ENCODE measurements around the gene FES. TPM values are rescaled to one million over a fixed set of nuclear protein-coding genes. Genes with fewer than 3 reads are reported as not detected.
A peak's percentile ranks its signal among the peaks of the same experiment; 100 is the strongest.

FES gene
- total and polyA plus RNA-seq, 10 of the 15 experiments (the other 5 are each of a cell fraction or from before 2014, with no cell fraction given): 0.07 to 23.9 (median 9.9) TPM

GRCh38 chr15:90869140-90869541, 15.2 kb upstream of the FES start (continued):
- TF ChIP-seq EP300 (IDR thresholded peaks at IDR 0.05; ENCODE audit: borderline replicate concordance in 1 of 2, control insufficient read depth in 1 of 2, low read depth in 2 of 2, low read length in 2 of 2): no peak
- no peak for TF ChIP-seq TCF3 (IDR thresholded peaks at IDR 0.05; ENCODE audit: borderline replicate concordance, insufficient read depth, low read depth, low read length)
- no peak for TF ChIP-seq ZNF217 (IDR thresholded peaks at IDR 0.05)
- TF ChIP-seq BRCA1 (IDR thresholded peaks at IDR 0.05; ENCODE audit: low read depth, low read length): no peak
- no peak for TF ChIP-seq TBL1XR1 (IDR thresholded peaks at IDR 0.05; ENCODE audit: low read depth, low read length)

- ChIA-PET POLR2A (interaction anchor here (0.5 to 1.9 kb wide), 5 partner anchors 8 to 77 kb away, joined by 3 to 7 read pairs (median 4); partner anchors contain the start of genes HDDC3 and MAN2A2), CTCF (interaction anchor here (1.0 to 2.7 kb wide), 4 partner anchors 16 to 62 kb away, joined by 4 to 10 read pairs (median 10); partner anchors contain the start of gene HDDC3), SMC1A (ENCODE audit: uncharacterized antibody, unreplicated experiment) (interaction anchor here (0.7 to 2.4 kb wide), 8 partner anchors 12 to 83 kb away, joined by 3 to 10 read pairs (median 4); no protein-coding TSS in a partner anchor), RAD21 (ENCODE audit: unreplicated experiment) (interaction anchor here (0.6 to 2.8 kb wide), 6 partner anchors 15 to 152 kb away, joined by 3 to 11 read pairs (median 4); no protein-coding TSS in a partner anchor)
- no peak overlapping the region for H3K27ac ChIP-seq (ENCODE audit: control insufficient read depth, insufficient read depth)
- H3K4me3 ChIP-seq: peak overlapping the region; percentile 94; the same call in 1 of the 2 replicates
- 22% methylated on average over 9 of the region's 9 CpGs for WGBS (ENCODE audit: insufficient coverage, insufficient replicate concordance, low lambda C conversion rate, missing lambda C conversion rate)
- H3K4me2 ChIP-seq (ENCODE audit: control insufficient read depth, insufficient read depth): peak overlapping the region; percentile 86
- BruUV-seq (replicated peaks): no TSS peak
- peaks cover 28% of the 10 kb centered on the region for H3K4me1 ChIP-seq (ENCODE audit: control insufficient read depth, insufficient read depth, low read length)
- H4K20me1 ChIP-seq (ENCODE audit: control insufficient read depth, insufficient read depth): peaks cover 4% of the 10 kb centered on the region; the same call in 1 of the 2 replicates
- ATAC-seq (peak; percentile 20), FAIRE-seq (no peak), DNase-seq (ENCODE audit: low read depth, low spot score) (no peak)
- H3K79me2 ChIP-seq (ENCODE audit: control insufficient read depth, insufficient read depth, low read length): peaks cover 29% of the 10 kb centered on the region
- H3K9ac ChIP-seq (ENCODE audit: control insufficient read depth, insufficient read depth, low read length): 0 out of 2 replicates have a peak overlapping the region, but pooled peaks have one; percentile 27
- in situ Hi-C loops (cut with MboI) (no loop called here), intact Hi-C loops (cut with micrococcal nuclease; ENCODE audit: unreplicated experiment) (loop anchor here (5.0 kb wide), 3 partner anchors 37 to 152 kb away; partner anchors contain the start of gene BLM)
- no peak overlapping the region for H2AFZ ChIP-seq (ENCODE audit: control insufficient read depth, low read depth, low read length)
- H3K27me3 ChIP-seq (replicated peaks in 1 of 2; ENCODE audit: control insufficient read depth in 2 of 2, insufficient read depth in 2 of 2, low read length in 1 of 2): no peaks in the 10 kb centered on the region
- H3K36me3 ChIP-seq (ENCODE audit: control insufficient read depth in 2 of 2, insufficient read depth in 2 of 2, low read length in 1 of 2): no peaks in the 10 kb centered on the region
- H3K9me3 ChIP-seq (replicated peaks; ENCODE audit: control insufficient read depth, insufficient read depth, low read length): no peaks in the 10 kb centered on the region
- TF ChIP-seq NRF1 (conservative IDR thresholded peaks at IDR 0.05; ENCODE audit: low read depth, low read length) (no peak), ZBED1 (IDR thresholded peaks at IDR 0.05; ENCODE audit: borderline replicate concordance) (no peak), SPI1 (IDR thresholded peaks at IDR 0.05; ENCODE audit: borderline replicate concordance, insufficient read depth, low read depth, low read length) (peak; percentile 1; the same call in 1 of the 2 replicates), ZNF384 (IDR thresholded peaks at IDR 0.05; ENCODE audit: borderline replicate concordance, low read depth, low read length) (no peak), RCOR1 (conservative IDR thresholded peaks at IDR 0.05; ENCODE audit: low read depth, low read length) (0 out of 2 replicates have a peak, but pooled peaks have one; percentile 47), CREM (IDR thresholded peaks at IDR 0.05; ENCODE audit: low read depth) (0 out of 2 replicates have a peak, but pooled peaks have one; percentile 27), ZBTB33 (IDR thresholded peaks at IDR 0.05) (peak; percentile 64; the same call in 1 of the 2 replicates), HDAC6 (IDR thresholded peaks at IDR 0.05; ENCODE audit: unreplicated experiment) (no peak), MTA2 (IDR thresholded peaks at IDR 0.05; ENCODE audit: low read depth) (peak; percentile 17; the same call in 1 of the 2 replicates), BCL3 (IDR thresholded peaks at IDR 0.05; ENCODE audit: borderline replicate concordance, insufficient read depth, low read depth, low read length, poor library complexity, severe bottlenecking) (peak; percentile 42), LARP7 (IDR thresholded peaks at IDR 0.05) (no peak), EED (IDR thresholded peaks at IDR 0.05; ENCODE audit: low read depth) (peak; percentile 71), MTA3 (IDR thresholded peaks at IDR 0.05; ENCODE audit: borderline replicate concordance, low read length) (no peak), NFYA (IDR thresholded peaks at IDR 0.05; ENCODE audit: borderline replicate concordance, low read depth, low read length) (no peak)
Measured at GRCh38 chr15:90869601-90870353, 14.5 kb upstream of the FES start.

Data from GM12878 (cell line).